HUES48 (cell line): ENCODE measurements around the gene SERPINC1.

Experiments
- H3K27ac ChIP-seq: one replicate; pipeline ENCODE4 v1.7.0; 2013; ENCODE audit warnings: low read depth, low read length, inconsistent platforms
- H3K27me3 ChIP-seq: 2 replicates; pipeline ENCODE4 v1.6.1; 2013; ENCODE audit warnings: mild to moderate bottlenecking, low read length; ENCODE audit not compliant: control insufficient read depth, insufficient read depth
- H3K36me3 ChIP-seq: 2 replicates; pipeline ENCODE4 v1.6.1; 2013; ENCODE audit warnings: low read length; ENCODE audit not compliant: control insufficient read depth, insufficient read depth
- H3K4me1 ChIP-seq: 2 replicates; pipeline ENCODE4 v1.6.1; 2013; ENCODE audit warnings: mild to moderate bottlenecking, low read length; ENCODE audit not compliant: control insufficient read depth, insufficient read depth
- H3K4me3 ChIP-seq: 2 replicates; pipeline ENCODE4 v1.5.1; 2013; ENCODE audit warnings: mild to moderate bottlenecking, low read depth, low read length
- H3K9ac ChIP-seq: 2 replicates; pipeline ENCODE4 v1.6.1; 2013; ENCODE audit warnings: mild to moderate bottlenecking, low read depth, low read length, moderate library complexity
- H3K9me3 ChIP-seq: 2 replicates; pipeline ENCODE4 v1.6.1; 2013; ENCODE audit warnings: low read length; ENCODE audit not compliant: control insufficient read depth, insufficient read depth

SERPINC1 gene

DNA sequence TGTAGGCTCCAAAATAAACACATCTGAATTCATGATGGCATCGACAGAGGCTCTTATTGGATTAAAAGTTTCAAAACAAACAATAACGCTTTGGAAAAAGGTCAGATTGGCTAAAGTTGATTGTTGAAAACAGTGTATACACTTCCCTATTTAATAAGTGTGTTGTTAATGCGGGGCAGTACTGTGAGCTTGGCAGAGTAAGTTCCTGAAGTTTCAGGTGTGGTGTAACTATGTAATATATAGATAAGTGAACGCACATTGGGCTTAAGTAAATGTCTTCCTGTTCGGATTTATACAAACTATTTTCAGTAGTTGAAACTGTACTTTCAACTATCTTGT, 48.1 kb downstream of the SERPINC1 start:
- Histone ChIP-seq H3K36me3 (peaks cover 57% of the 10 kb centered on the region), H3K9me3 (no peaks in the 10 kb centered on the region), H3K4me3 (peak overlapping the region; percentile 89), H3K27me3 (no peaks in the 10 kb centered on the region), H3K27ac (peak overlapping the region; percentile 99), H3K4me1 (peaks cover 18% of the 10 kb centered on the region; the same call in 1 of the 2 replicates), H3K9ac (peak overlapping the region; percentile 64)

DNA sequence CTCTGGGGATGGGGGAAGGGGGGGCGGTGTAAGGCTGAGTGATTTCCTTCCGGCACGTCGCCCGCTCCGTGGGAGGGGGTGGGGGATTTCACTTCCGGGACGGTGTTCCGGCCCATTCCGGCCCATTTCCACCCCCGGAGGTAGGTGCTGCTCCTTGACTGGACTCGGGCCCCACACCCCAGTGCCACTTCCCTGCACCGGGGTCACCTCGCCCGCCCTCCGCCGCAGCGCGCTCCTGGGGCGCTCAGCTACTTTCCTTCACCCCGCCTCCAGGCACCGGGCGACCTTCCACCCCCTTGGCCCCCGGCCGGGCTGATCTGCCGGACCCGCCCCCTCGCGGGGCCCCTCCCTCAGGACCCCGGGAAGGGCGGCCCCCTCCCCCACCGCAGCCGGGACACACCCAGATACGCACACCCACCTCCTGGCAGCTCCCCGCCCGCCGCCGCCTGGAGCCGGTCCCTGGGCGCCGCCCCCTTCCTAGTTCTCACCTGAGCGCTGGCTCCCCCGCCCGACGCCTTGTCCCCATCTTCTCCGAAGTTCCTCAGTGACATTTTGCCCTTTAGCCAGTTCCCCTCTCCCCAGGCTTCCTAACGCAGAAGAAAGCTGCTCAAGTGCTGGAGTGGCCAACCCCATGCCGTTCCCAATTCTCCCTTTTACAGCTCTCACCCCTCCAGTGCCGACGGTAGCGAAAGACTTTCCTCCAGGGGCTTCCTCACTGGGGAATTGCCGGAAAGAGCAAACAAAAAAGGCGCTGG, 48.7 kb downstream of the SERPINC1 start, which contains the start of gene ZBTB37:
Gene ZBTB37 (plus strand): TSS at position 115 of the 755 bp plus-strand sequence. CDS start 1,846 bp downstream, outside the sequence.
- Histone ChIP-seq H3K27me3 (no peaks in the 10 kb centered on the region), H3K27ac (peak within 1 kb of the TSS; percentile 99), H3K9ac (peak within 1 kb of the TSS; percentile 99), H3K4me1 (peaks cover 18% of the 10 kb centered on the region; the same call in 1 of the 2 replicates), H3K9me3 (no peaks in the 10 kb centered on the region), H3K4me3 (peak within 1 kb of the TSS; percentile 97), H3K36me3 (peaks cover 59% of the 10 kb centered on the region)

GRCh38 chr1:173867753-173868265, 49.3 kb downstream of the SERPINC1 start, which contains the start of gene GAS5:
TSS of gene GAS5 (minus strand) at chr1:173867989.
- Histone ChIP-seq H3K27me3 (no peaks in the 10 kb centered on the region), H3K27ac (peak within 1 kb of the TSS; percentile 99), H3K9ac (peak within 1 kb of the TSS; percentile 99), H3K36me3 (peaks cover 62% of the 10 kb centered on the region), H3K4me1 (peaks cover 24% of the 10 kb centered on the region; the same call in 1 of the 2 replicates), H3K4me3 (peak within 1 kb of the TSS; percentile 97), H3K9me3 (no peaks in the 10 kb centered on the region)

DNA sequence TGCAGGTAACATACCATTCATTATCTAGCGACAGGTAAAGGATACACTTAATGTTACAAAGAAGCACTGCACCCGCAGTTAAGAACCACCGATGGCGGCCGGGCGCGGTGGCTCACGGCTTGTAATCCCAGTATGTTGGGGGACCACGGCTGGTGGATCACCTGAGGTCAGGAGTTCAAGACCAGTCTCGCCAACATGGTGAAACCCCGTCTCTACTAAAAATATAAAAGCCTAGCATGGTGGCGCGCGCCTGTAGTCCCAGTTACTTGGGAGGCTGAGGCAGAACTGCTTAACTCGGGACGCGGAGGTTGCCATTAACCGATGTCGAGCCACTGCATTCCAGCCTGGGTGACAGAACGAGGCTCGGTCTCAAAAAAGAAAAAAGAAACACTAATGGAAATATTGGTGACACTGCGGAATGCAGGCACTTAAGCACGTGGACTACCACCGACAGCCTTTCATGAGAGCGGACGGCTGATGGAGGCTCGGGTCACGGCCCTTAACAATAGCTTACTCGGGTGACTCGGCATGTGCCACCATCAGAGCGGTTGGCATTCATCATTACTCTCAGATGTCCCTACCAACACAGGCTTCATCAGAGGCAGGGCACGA, 49.9 kb downstream of the SERPINC1 start:
- Histone ChIP-seq H3K27me3 (no peaks in the 10 kb centered on the region), H3K4me3 (peak overlapping the region; percentile 97), H3K4me1 (peaks cover 27% of the 10 kb centered on the region; the same call in 1 of the 2 replicates), H3K9me3 (no peaks in the 10 kb centered on the region), H3K36me3 (peaks cover 66% of the 10 kb centered on the region), H3K9ac (peak overlapping the region; percentile 99), H3K27ac (peak overlapping the region; percentile 94)

GRCh38 chr1:173866413-173867115, 50.6 kb downstream of the SERPINC1 start:
- H3K9me3 ChIP-seq: no peaks in the 10 kb centered on the region
- peak overlapping the region; percentile 97 for H3K4me3 ChIP-seq
- H3K36me3 ChIP-seq: peaks cover 63% of the 10 kb centered on the region
- H3K27me3 ChIP-seq: no peaks in the 10 kb centered on the region
- peak overlapping the region; percentile 99 for H3K9ac ChIP-seq
- H3K27ac ChIP-seq: peak overlapping the region; percentile 94
- peaks cover 26% of the 10 kb centered on the region; the same call in 1 of the 2 replicates for H3K4me1 ChIP-seq

DNA sequence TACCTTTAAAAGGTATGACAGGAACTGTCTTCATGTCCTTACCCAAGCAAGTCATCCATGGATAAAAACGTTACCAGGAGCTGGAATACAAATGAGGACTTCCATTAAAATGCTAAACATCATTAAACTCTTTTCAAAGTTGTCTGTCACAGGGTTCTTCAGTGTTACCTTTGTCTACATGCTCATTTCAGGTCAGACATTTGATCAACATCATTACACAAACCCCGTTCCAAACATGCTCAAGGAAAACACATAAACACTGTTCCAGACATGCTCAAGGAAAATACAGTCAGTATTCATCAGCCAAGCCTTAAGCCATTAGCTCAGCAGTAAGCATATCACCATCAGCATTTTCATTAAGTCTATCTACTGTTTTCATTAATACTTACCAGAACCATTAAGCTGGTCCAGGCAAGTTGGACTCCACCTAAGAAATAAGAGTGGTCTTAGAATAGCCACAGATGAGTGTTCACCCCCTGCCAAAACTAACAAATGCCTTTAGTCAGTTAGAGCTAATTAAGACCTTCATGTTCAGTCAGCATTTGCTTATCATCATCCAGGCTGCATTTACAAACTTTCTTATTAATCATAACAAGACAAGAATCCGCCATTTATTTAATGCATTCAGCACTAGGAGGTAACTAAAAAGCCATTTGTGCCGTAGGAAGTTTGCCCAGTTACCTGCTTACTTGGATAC, 51.5 kb downstream of the SERPINC1 start:
- H3K36me3 ChIP-seq: peaks cover 54% of the 10 kb centered on the region
- peaks cover 25% of the 10 kb centered on the region; the same call in 1 of the 2 replicates for H3K4me1 ChIP-seq
- no peaks in the 10 kb centered on the region for H3K9me3 ChIP-seq
- peak overlapping the region; percentile 99 for H3K9ac ChIP-seq
- no peaks in the 10 kb centered on the region for H3K27me3 ChIP-seq
- peak overlapping the region; percentile 97 for H3K4me3 ChIP-seq
- peak overlapping the region; percentile 94 for H3K27ac ChIP-seq

GRCh38 chr1:173864179-173864867, 52.8 kb downstream of the SERPINC1 start:
- H3K36me3 ChIP-seq: peaks cover 56% of the 10 kb centered on the region
- peak overlapping the region; percentile 97 for H3K4me3 ChIP-seq
- H3K27ac ChIP-seq: peak overlapping the region; percentile 94

GRCh38 chr1:173863224-173864161, 53.6 kb downstream of the SERPINC1 start:
- peaks cover 21% of the 10 kb centered on the region; the same call in 1 of the 2 replicates for H3K4me1 ChIP-seq
- no peaks in the 10 kb centered on the region for H3K27me3 ChIP-seq
- H3K36me3 ChIP-seq: peaks cover 58% of the 10 kb centered on the region
- peak overlapping the region; percentile 94 for H3K27ac ChIP-seq
- H3K9ac ChIP-seq: peak overlapping the region; percentile 99
- peak overlapping the region; percentile 97 for H3K4me3 ChIP-seq
- no peaks in the 10 kb centered on the region for H3K9me3 ChIP-seq

More at GRCh38 chr1:173864179-173864867, 52.8 kb downstream of the SERPINC1 start:
- peak overlapping the region; percentile 99 for H3K9ac ChIP-seq
- H3K4me1 ChIP-seq: peaks cover 23% of the 10 kb centered on the region; the same call in 1 of the 2 replicates
- H3K27me3 ChIP-seq: no peaks in the 10 kb centered on the region
- no peaks in the 10 kb centered on the region for H3K9me3 ChIP-seq

- peak overlapping the region; percentile 99 for H3K9ac ChIP-seq
- H3K4me1 ChIP-seq: peaks cover 21% of the 10 kb centered on the region; the same call in 1 of the 2 replicates
- H3K36me3 ChIP-seq: peaks cover 65% of the 10 kb centered on the region
- no peak overlapping the region for H3K4me3 ChIP-seq
- H3K27me3 ChIP-seq: no peaks in the 10 kb centered on the region
- no peaks in the 10 kb centered on the region for H3K9me3 ChIP-seq
- peak overlapping the region; percentile 94 for H3K27ac ChIP-seq
Measured at GRCh38 chr1:173862769-173863223, 54.3 kb downstream of the SERPINC1 start.
